GM23248 (cell line): ENCODE data around the gene IL31RA. TPM values are rescaled to one million over a fixed set of nuclear protein-coding genes. Genes with fewer than 3 reads are reported as not detected.

Source experiments
- DNase-seq: peaks from one replicate; pipeline ENCODE4 v3.0.0-alpha.2; 2015
- H2AFZ ChIP-seq: fragments of 200-600 bp; sonication (generic); 2 replicates; pipeline ENCODE4 v1.6.1; 2016; ENCODE audit warnings: antibody characterized with exemption
- H3F3A ChIP-seq: fragments of 200-600 bp; sonication (generic); 2 replicates; pipeline ENCODE4 v1.6.1; 2016; ENCODE audit warnings: mild to moderate bottlenecking, antibody characterized with exemption, mixed run types; ENCODE audit not compliant: insufficient read depth
- H3K27ac ChIP-seq: fragments of 200-600 bp; sonication (generic); 2 replicates; pipeline ENCODE4 v1.5.1; 2016; ENCODE audit warnings: mild to moderate bottlenecking
- H3K27me3 ChIP-seq: fragments of 200-600 bp; sonication (generic); replicated peaks from 2 replicates; pipeline ENCODE4 v1.6.1; 2016; ENCODE audit warnings: mild to moderate bottlenecking; ENCODE audit not compliant: insufficient read depth
- H3K36me3 ChIP-seq: fragments of 200-600 bp; sonication (generic); 2 replicates; pipeline ENCODE4 v1.6.1; 2016; ENCODE audit warnings: low read depth, mild to moderate bottlenecking
- H3K4me1 ChIP-seq: fragments of 200-600 bp; sonication (generic); 2 replicates; pipeline ENCODE4 v1.6.1; 2016; ENCODE audit warnings: mild to moderate bottlenecking; ENCODE audit not compliant: insufficient read depth
- H3K4me2 ChIP-seq: fragments of 200-600 bp; sonication (generic); one replicate; pipeline ENCODE4 v1.6.1; 2016; ENCODE audit warnings: mild to moderate bottlenecking; ENCODE audit not compliant: unreplicated experiment
- H3K4me3 ChIP-seq: fragments of 200-600 bp; sonication (generic); 2 replicates; pipeline ENCODE4 v1.5.1; 2016; ENCODE audit warnings: mild to moderate bottlenecking
- H3K79me2 ChIP-seq: fragments of 200-600 bp; sonication (generic); 2 replicates; pipeline ENCODE4 v1.6.1; 2016; ENCODE audit warnings: mild to moderate bottlenecking; ENCODE audit not compliant: insufficient read depth
- H3K9ac ChIP-seq: fragments of 200-600 bp; sonication (generic); 2 replicates; pipeline ENCODE4 v1.6.1; 2016; ENCODE audit warnings: mild to moderate bottlenecking
- H3K9me2 ChIP-seq: fragments of 200-600 bp; sonication (generic); 2 replicates; pipeline ENCODE4 v1.6.1; 2016; ENCODE audit warnings: mixed run types, mild to moderate bottlenecking, moderate library complexity; ENCODE audit not compliant: insufficient read depth
- H3K9me3 ChIP-seq: fragments of 200-600 bp; sonication (generic); one replicate; pipeline ENCODE4 v1.6.1; 2017; ENCODE audit warnings: low read depth
- H4K20me1 ChIP-seq: fragments of 200-600 bp; sonication (generic); 2 replicates; pipeline ENCODE4 v1.6.0; 2016; ENCODE audit not compliant: insufficient read depth
- EZH2 ChIP-seq: fragments of 200-600 bp; sonication (generic); IDR thresholded peaks from 2 replicates; pipeline ENCODE4 v1.6.1; 2018; ENCODE audit warnings: antibody characterized with exemption, mild to moderate bottlenecking; ENCODE audit not compliant: insufficient read depth, poor library complexity, severe bottlenecking
- EZH2phosphoT487 ChIP-seq: fragments of 200-600 bp; sonication (generic); IDR thresholded peaks from 2 replicates; pipeline ENCODE4 v1.6.1; 2018; ENCODE audit warnings: antibody characterized with exemption, moderate library complexity, mild to moderate bottlenecking, low read depth; ENCODE audit not compliant: insufficient read depth
- WGBS, 2 experiments: methylation state at CpG; one replicate each; pipeline ENCODE4 v1.1.6; 2015 to 2017; ENCODE audit warnings: low lambda C conversion rate in 2 of 2, low coverage in 1 of 2; ENCODE audit errors: missing lambda C conversion rate in 2 of 2; 5-methylcytosine and 5-hydroxymethylcytosine counted together
- in situ Hi-C: fragments of 300-500 bp; cut with MboI; formaldehyde crosslinking; loops from 2 replicates; pipeline ENCODE4 v1.15.0; 2020
- polyA plus RNA-seq: library from polyadenylated mRNA; unstranded; fragments of >200 nt; fragmentation: Nextera tagmentation; extraction: Ambion mirVana; gene quantifications from 2 replicates; pipeline ENCODE4 v1.2.1, GENCODE V29; 2016
- total RNA-seq: library from RNA; depleted of rRNA; stranded (reverse); fragments of >200 nt; shearing (Covaris generic); gene quantifications from 2 replicates; pipeline ENCODE4 v1.2.3, GENCODE V29; 2014

Gene IL31RA
- total and polyA plus RNA-seq, 2 experiments from 2014 or later = 0.08 TPM; not detected in 1

DNA sequence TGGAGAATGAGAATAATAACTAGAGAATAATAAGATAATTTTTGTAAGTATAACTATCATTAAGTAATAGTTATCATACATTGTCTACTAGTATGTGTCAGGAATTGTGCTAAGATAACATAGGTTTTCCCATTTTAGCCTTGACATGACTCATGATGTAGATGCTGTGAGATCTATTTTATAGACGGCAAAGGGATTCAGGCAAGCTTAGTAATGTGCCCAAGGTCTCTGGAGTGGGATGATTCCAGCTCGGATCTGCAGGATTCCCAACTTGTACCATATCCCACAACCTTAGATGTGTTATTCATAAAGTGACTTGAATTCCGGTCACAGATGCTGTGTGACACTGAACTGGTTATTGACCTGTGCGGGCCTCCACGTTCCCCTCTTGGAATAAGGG lies 51.5 kb downstream of the IL31RA start:
- H4K20me1 ChIP-seq = no peaks in the 10 kb centered on the region
- in situ Hi-C loops = loop anchor here (25.0 kb wide), 1 partner anchor 565 kb away; no protein-coding TSS in a partner anchor
- DNase-seq = no peak
- no peak overlapping the region for H3K9ac ChIP-seq
- no peaks in the 10 kb centered on the region for H3K27me3 ChIP-seq
- no peaks in the 10 kb centered on the region for H3K79me2 ChIP-seq
- H3F3A ChIP-seq = peaks cover 22% of the 10 kb centered on the region
- no peak overlapping the region for H3K4me3 ChIP-seq
- peaks cover 22% of the 10 kb centered on the region for H3K4me1 ChIP-seq
- no peak overlapping the region for H3K27ac ChIP-seq
- 71 to 79% methylated on average over 5 of the region's 5 CpGs for WGBS, 2 experiments
- H3K9me3 ChIP-seq = no peaks in the 10 kb centered on the region
- no peaks in the 10 kb centered on the region for H3K9me2 ChIP-seq
- H2AFZ ChIP-seq = no peak overlapping the region
- TF ChIP-seq EZH2 (no peak), EZH2phosphoT487 (no peak)
- H3K36me3 ChIP-seq = no peaks in the 10 kb centered on the region
- H3K4me2 ChIP-seq = no peak overlapping the region

DNA sequence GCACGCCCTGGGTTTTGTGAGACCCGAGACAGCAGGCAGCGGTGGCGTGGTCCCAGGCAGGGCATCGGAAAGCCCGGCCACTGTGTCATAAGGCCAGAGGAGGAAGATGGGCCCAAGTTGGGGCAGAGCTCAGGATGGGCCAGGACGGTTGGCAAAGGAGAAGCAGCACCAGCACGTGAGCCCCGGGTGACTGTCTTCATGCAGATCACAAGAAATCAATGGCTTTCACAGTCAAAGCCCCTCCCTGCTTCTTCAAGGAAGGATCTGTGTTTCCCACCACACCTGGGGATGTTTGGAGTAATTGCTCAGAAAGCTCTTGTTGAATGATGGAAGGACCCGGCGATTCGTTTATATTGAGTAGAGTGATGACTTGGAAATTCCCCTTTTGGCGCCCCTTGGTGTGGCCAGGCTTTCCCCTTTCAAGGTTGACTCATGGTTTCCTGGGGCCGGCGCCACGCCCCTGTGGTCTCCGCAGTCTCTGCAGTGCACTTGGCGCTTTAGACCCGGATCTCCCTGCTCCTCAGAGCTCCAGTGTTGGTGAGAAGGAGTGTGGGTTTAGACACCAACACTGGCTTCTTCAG lies 52.1 kb downstream of the IL31RA start:
- H3K4me2 ChIP-seq = no peak overlapping the region
- WGBS, 2 experiments = 89% methylated on average over 19 of the region's 19 CpGs
- H2AFZ ChIP-seq = no peak overlapping the region
- TF ChIP-seq EZH2phosphoT487 (no peak), EZH2 (no peak)
- in situ Hi-C loops = loop anchor here (25.0 kb wide), 1 partner anchor 566 kb away; no protein-coding TSS in a partner anchor
- H3K9me3 ChIP-seq = no peaks in the 10 kb centered on the region
- H3F3A ChIP-seq = peaks cover 21% of the 10 kb centered on the region; the same call in 1 of the 2 replicates
- H3K4me1 ChIP-seq = peaks cover 21% of the 10 kb centered on the region
- no peak overlapping the region for H3K27ac ChIP-seq
- H3K4me3 ChIP-seq = no peak overlapping the region
- no peaks in the 10 kb centered on the region for H3K27me3 ChIP-seq
- H3K9me2 ChIP-seq = no peaks in the 10 kb centered on the region
- no peaks in the 10 kb centered on the region for H3K36me3 ChIP-seq
- no peak overlapping the region for H3K9ac ChIP-seq
- no peak for DNase-seq
- no peaks in the 10 kb centered on the region for H3K79me2 ChIP-seq
- H4K20me1 ChIP-seq = no peaks in the 10 kb centered on the region

DNA sequence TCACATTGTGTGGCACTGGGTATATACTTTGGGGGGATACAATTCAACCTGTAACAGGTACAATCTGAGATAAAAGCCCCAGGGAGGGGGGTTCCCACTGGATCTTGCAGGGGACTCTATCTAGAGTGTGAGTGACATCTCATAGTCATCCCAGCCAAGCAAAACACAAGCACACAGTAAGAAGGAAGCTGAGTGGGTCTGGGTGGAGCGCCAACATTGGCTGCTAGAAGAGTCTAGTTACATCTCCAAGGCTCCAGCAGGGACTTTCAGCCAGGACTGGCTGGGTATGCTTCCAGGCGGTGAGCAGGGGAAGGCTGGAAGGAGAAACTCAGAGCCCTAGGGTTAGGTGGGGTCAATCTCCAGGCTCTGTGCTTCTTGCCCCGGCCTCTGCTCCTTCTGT lies 53.0 kb downstream of the IL31RA start:
- H3K4me3 ChIP-seq = no peak overlapping the region
- no peak for TF ChIP-seq EZH2phosphoT487
- no peak for TF ChIP-seq EZH2
- no peaks in the 10 kb centered on the region for H3K27me3 ChIP-seq
- no peak overlapping the region for H3K27ac ChIP-seq
- H3K9ac ChIP-seq = no peak overlapping the region
- H3K79me2 ChIP-seq = no peaks in the 10 kb centered on the region
- no peaks in the 10 kb centered on the region for H3K36me3 ChIP-seq
- H3K4me1 ChIP-seq = peaks cover 15% of the 10 kb centered on the region
- no peaks in the 10 kb centered on the region for H4K20me1 ChIP-seq
- 44 to 46% methylated on average over 3 of the region's 3 CpGs for WGBS, 2 experiments
- no peak overlapping the region for H3K4me2 ChIP-seq
- in situ Hi-C loops = loop anchor here (25.0 kb wide), 1 partner anchor 567 kb away; no protein-coding TSS in a partner anchor
- H3F3A ChIP-seq = peaks cover 16% of the 10 kb centered on the region; the same call in 1 of the 2 replicates
- H2AFZ ChIP-seq = no peak overlapping the region
- no peaks in the 10 kb centered on the region for H3K9me2 ChIP-seq
- H3K9me3 ChIP-seq = no peaks in the 10 kb centered on the region
- DNase-seq = peak; percentile 46

DNA sequence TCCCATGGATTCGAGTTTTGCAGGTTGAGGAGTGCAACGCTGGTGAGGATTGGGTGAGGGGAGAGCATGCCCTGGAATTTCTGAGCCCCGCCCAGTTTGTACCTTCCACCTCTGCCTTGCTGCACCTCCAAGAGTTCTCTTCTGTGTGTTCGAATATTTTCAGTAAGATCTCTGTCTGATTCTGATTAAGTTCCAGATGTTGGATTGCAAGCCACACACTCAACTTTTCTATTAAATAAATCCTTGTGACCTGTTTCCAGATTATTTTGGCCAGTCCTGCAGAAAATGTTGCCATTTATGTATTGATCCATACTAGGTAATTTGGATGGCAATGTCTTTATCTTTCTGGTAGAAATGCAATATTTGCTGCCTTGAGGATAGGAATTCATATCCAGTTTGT lies 54.1 kb downstream of the IL31RA start:
- Histone ChIP-seq H3K27me3 (no peaks in the 10 kb centered on the region), H3K4me3 (no peak overlapping the region), H3K9me2 (no peaks in the 10 kb centered on the region), H3K9ac (no peak overlapping the region), H3K4me1 (peaks cover 4% of the 10 kb centered on the region), H3K36me3 (no peaks in the 10 kb centered on the region), H2AFZ (no peak overlapping the region), H3F3A (peaks cover 5% of the 10 kb centered on the region; the same call in 1 of the 2 replicates), H3K9me3 (no peaks in the 10 kb centered on the region), H4K20me1 (no peaks in the 10 kb centered on the region), H3K27ac (no peak overlapping the region), H3K79me2 (no peaks in the 10 kb centered on the region), H3K4me2 (no peak overlapping the region)
- TF ChIP-seq EZH2 = no peak
- no peak for TF ChIP-seq EZH2phosphoT487
- in situ Hi-C loops = loop anchor here (25.0 kb wide), 1 partner anchor 568 kb away; no protein-coding TSS in a partner anchor
- no peak for DNase-seq
- WGBS, 2 experiments = 25 to 29% methylated on average over 4 of the region's 4 CpGs
